Endothelial cell (in vitro differentiated cells): ENCODE data around the gene TNIP1. TPM values are rescaled to one million over a fixed set of nuclear protein-coding genes. Genes with fewer than 3 reads are reported as not detected.

Experiments used
- DNase-seq: peaks from one replicate; pipeline ENCODE4 v3.0.0; 2021; ENCODE audit warnings: low spot score
- H3K27ac Mint-ChIP-seq: one replicate; pipeline ENCODE4 v1.8.0; 2021; ENCODE audit warnings: mixed read lengths, inconsistent platforms; ENCODE audit not compliant: unreplicated experiment
- H3K27me3 Mint-ChIP-seq: one replicate; pipeline ENCODE4 v1.8.0; 2021; ENCODE audit warnings: mild to moderate bottlenecking, moderate library complexity, mixed read lengths, inconsistent platforms; ENCODE audit not compliant: unreplicated experiment
- H3K36me3 Mint-ChIP-seq: one replicate; pipeline ENCODE4 v1.8.0; 2021; ENCODE audit warnings: mild to moderate bottlenecking, low read depth, mixed read lengths, inconsistent platforms; ENCODE audit not compliant: unreplicated experiment
- H3K4me1 Mint-ChIP-seq: one replicate; pipeline ENCODE4 v1.8.0; 2021; ENCODE audit warnings: mild to moderate bottlenecking, mixed read lengths, inconsistent platforms; ENCODE audit not compliant: unreplicated experiment
- H3K4me3 Mint-ChIP-seq: one replicate; pipeline ENCODE4 v1.8.0; 2021; ENCODE audit warnings: mild to moderate bottlenecking, mixed read lengths, inconsistent platforms; ENCODE audit not compliant: unreplicated experiment
- H3K9me3 Mint-ChIP-seq: one replicate; pipeline ENCODE4 v1.8.0; 2021; ENCODE audit warnings: mixed read lengths, inconsistent platforms; ENCODE audit not compliant: unreplicated experiment
- total RNA-seq: library from RNA; stranded (reverse); fragmentation: NEBNext Ultra II Directional; extraction: Animal tissue kit (Norgen Biotek cat#: 25700); gene quantifications from one replicate; pipeline ENCODE4 v1.2.1, GENCODE V29; 2021; ENCODE audit not compliant: unreplicated experiment
- TF ChIP-seq, protein P1 (sequence below): fragments of 200-600 bp; sonication (generic); IDR thresholded peaks from one replicate; pipeline ENCODE4 v1.5.0; 2021; ENCODE audit warnings: antibody characterized with exemption; ENCODE audit not compliant: unreplicated experiment

Gene TNIP1
- total RNA-seq, 1 donor from 2014 or later = 76.0 TPM

DNA sequence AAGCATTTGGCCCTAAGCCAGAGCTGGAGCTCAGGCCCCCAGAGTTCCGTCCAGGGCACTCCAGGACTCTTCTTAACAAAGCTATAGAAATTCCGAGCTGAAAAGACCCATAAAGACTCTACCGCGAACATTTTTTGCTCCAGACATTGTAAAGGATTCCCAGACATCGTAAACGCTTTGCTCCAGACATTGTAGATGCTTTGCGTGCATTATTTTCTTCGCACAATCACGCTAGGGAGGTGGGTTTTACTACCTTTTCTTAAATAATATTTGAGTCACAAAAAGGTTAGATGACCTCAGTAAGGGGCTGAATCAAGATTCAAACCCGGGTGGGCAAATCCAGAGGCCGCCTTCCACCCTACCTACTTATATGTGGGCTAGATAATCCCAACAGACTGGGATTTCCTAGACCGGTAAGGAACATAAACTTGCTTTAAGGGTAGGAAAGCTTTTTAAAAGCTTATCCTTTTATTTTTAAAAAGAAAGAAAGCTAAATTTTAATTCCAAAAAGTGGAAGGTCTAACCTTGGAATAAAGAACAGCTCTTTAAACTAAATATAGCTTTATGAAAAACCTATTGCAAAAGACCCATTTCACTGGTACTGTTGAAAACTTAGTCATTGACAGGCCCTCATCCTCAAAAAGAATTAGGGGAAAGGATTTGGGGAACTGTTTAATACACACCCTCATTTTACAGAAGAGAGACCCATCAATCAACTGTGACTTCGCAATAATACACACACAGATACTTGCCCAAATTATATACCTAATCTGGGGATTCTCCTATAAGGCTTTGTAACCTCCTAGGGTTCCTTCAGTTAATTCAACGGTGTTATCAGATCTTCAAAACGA is 822 bp upstream of the TNIP1 start:
- Mint-ChIP-seq H3K27me3 (peaks cover 14% of the 10 kb centered on the region), H3K9me3 (no peaks in the 10 kb centered on the region), H3K36me3 (peaks cover 19% of the 10 kb centered on the region), H3K4me1 (peaks cover 32% of the 10 kb centered on the region), H3K4me3 (peak overlapping the region; percentile 92), H3K27ac (peak overlapping the region; percentile 97)
- TF ChIP-seq, protein P1, sequence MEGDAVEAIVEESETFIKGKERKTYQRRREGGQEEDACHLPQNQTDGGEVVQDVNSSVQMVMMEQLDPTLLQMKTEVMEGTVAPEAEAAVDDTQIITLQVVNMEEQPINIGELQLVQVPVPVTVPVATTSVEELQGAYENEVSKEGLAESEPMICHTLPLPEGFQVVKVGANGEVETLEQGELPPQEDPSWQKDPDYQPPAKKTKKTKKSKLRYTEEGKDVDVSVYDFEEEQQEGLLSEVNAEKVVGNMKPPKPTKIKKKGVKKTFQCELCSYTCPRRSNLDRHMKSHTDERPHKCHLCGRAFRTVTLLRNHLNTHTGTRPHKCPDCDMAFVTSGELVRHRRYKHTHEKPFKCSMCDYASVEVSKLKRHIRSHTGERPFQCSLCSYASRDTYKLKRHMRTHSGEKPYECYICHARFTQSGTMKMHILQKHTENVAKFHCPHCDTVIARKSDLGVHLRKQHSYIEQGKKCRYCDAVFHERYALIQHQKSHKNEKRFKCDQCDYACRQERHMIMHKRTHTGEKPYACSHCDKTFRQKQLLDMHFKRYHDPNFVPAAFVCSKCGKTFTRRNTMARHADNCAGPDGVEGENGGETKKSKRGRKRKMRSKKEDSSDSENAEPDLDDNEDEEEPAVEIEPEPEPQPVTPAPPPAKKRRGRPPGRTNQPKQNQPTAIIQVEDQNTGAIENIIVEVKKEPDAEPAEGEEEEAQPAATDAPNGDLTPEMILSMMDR = no peak
- DNase-seq = no peak

- H3K36me3 Mint-ChIP-seq = peaks cover 25% of the 10 kb centered on the region
- H3K4me1 Mint-ChIP-seq = peaks cover 27% of the 10 kb centered on the region
- H3K27me3 Mint-ChIP-seq = peaks cover 18% of the 10 kb centered on the region
- TF ChIP-seq, protein P1 = no peak
- H3K4me3 Mint-ChIP-seq = peak overlapping the region; percentile 70
- H3K9me3 Mint-ChIP-seq = no peaks in the 10 kb centered on the region
- DNase-seq = no peak
- H3K27ac Mint-ChIP-seq = peak overlapping the region; percentile 4
Measured at GRCh38 chr5:151079838-151080612, 809 bp downstream of the TNIP1 start.

- Mint-ChIP-seq H3K9me3 (no peaks in the 10 kb centered on the region), H3K4me3 (peak overlapping the region; percentile 21), H3K27me3 (peaks cover 16% of the 10 kb centered on the region), H3K4me1 (peaks cover 27% of the 10 kb centered on the region), H3K27ac (no peak overlapping the region), H3K36me3 (peaks cover 25% of the 10 kb centered on the region)
- DNase-seq = no peak
- TF ChIP-seq, protein P1 = no peak
Measured at GRCh38 chr5:151078490-151079262, 2.2 kb downstream of the TNIP1 start.

GRCh38 chr5:151077967-151078366 is 2.9 kb downstream of the TNIP1 start:
- no peak overlapping the region for H3K27ac Mint-ChIP-seq
- H3K9me3 Mint-ChIP-seq = no peaks in the 10 kb centered on the region
- H3K4me1 Mint-ChIP-seq = peaks cover 27% of the 10 kb centered on the region
- DNase-seq = no peak
- TF ChIP-seq, protein P1 = no peak
- no peak overlapping the region for H3K4me3 Mint-ChIP-seq
- peaks cover 25% of the 10 kb centered on the region for H3K36me3 Mint-ChIP-seq
- H3K27me3 Mint-ChIP-seq = peaks cover 13% of the 10 kb centered on the region
